H1 (cell line): ENCODE results near the gene CTBP2. TPM values are rescaled to one million over a fixed set of nuclear protein-coding genes. Genes with fewer than 3 reads are reported as not detected.

ENCODE experiments used
- CEBPB ChIP-seq: IDR thresholded peaks from 2 replicates; pipeline ENCODE4 v1.6.1; 2012; ENCODE audit warnings: low read depth, low read length
- KDM1A ChIP-seq: fragments of 200-600, 300-600 bp; sonication (generic); IDR thresholded peaks from 2 replicates; pipeline ENCODE4 v1.7.1; 2016; ENCODE audit warnings: mild to moderate bottlenecking, low read length, borderline replicate concordance
- RAD21 ChIP-seq, 2 experiments: IDR thresholded peaks in 1 of 2; conservative IDR thresholded peaks in 1 of 2; 2 replicates each; pipeline ENCODE4 v1.6.1; 2011; ENCODE audit warnings: low read depth in 2 of 2, low read length in 2 of 2, improper control_type of control experiment in 1 of 2, inconsistent platforms in 1 of 2, mild to moderate bottlenecking in 1 of 2, moderate library complexity in 1 of 2
- SAP30 ChIP-seq: fragments of 300-600 bp; sonication (generic); IDR thresholded peaks from 2 replicates; pipeline ENCODE4 v1.7.1; 2012; ENCODE audit warnings: low read length, moderate library complexity, mild to moderate bottlenecking, inconsistent platforms; ENCODE audit not compliant: insufficient read depth, insufficient replicate concordance
- SIRT6 ChIP-seq: IDR thresholded peaks from one replicate; pipeline ENCODE4 v1.7.1; 2012; ENCODE audit warnings: low read length, inconsistent platforms
- YY1 ChIP-seq: IDR thresholded peaks from 2 replicates; pipeline ENCODE4 v1.6.1; 2011; ENCODE audit warnings: low read depth, mild to moderate bottlenecking, low read length
- polyA plus RNA-seq, 7 experiments: library from polyadenylated mRNA; depleted of rRNA in 3 of 7; stranded (reverse) in 5 of 7; unstranded in 2 of 7; fragments of >200 nt in 5 of 7; fragments of 200-250 nt in 2 of 7; gene quantifications; 1 replicate in 5 of 7; 2 replicates in 1 of 7; 4 replicates in 1 of 7; pipeline versions ENCODE4 v1.2.1 to v1.2.3, GENCODE V29; 2011 to 2013; ENCODE audit warnings: missing spikeins in 2 of 7, mixed read lengths in 2 of 7
- total RNA-seq: library from RNA; stranded (reverse); fragmentation: NEBNext Ultra II Directional; extraction: Animal tissue kit (Norgen Biotek cat#: 25700); gene quantifications from 2 replicates; pipeline ENCODE4 v1.2.1, GENCODE V29; 2021
- TF ChIP-seq, protein P1 (sequence below): fragments of 300-600 bp; sonication (generic); IDR thresholded peaks from 2 replicates; pipeline ENCODE4 v1.7.1; 2012; ENCODE audit warnings: low read length, moderate library complexity, mild to moderate bottlenecking, inconsistent platforms; ENCODE audit not compliant: insufficient replicate concordance
- TF ChIP-seq, protein P2 (sequence below): IDR thresholded peaks from 2 replicates; pipeline ENCODE4 v1.6.1; 2012; ENCODE audit warnings: inconsistent platforms

The CTBP2 gene
- total and polyA plus RNA-seq, 2 of the 8 experiments (the other 6 are each of a cell fraction or from before 2014, with no cell fraction given), result 208 to 221 TPM

DNA sequence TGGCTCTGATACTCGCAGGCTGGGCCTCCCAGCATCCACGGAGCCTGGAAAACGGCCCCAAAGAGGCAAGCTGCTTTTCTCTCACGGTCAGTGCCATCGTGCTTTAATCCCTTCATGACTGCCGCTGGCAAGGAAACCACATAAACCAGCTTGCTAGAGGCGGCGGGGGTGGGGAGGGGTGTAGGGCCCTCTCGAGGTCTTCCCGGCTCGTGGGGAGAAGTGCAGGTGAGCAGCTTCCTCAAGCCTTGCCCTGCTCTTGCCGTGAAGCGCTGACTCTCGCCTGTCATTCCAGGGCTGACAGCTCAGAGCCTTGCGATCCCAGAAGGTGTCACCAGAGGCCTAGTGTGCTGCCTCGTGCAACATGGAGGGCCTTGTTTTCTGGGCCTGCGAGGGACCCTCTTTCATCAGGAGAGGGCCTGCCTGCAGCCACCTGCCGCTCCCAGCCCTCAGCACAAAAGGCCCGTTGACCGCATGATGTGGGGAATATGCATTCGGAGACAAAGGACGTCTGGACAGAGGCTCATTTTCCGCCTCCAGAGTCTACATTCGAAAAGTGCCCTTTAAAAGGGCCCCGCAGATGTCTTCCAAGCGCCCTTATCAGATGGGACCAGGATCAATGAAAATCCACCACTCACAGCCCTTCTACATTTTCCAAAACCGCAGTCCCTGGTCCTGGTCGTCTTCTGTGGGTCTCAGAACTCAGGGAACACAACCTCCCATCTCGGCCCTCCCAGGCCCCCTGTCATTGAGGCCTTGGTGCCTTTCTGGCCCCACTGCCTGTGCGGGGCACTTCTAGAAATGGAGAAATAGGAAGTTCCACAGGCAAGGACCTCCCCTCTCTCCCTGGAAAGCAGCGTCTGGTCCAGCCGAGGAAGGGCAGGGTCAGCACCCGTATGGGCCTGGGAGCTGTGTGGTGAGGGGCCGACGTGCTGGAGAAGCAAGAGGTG, 159.7 kb downstream of the CTBP2 start (continued):
- TF ChIP-seq, protein P1, sequence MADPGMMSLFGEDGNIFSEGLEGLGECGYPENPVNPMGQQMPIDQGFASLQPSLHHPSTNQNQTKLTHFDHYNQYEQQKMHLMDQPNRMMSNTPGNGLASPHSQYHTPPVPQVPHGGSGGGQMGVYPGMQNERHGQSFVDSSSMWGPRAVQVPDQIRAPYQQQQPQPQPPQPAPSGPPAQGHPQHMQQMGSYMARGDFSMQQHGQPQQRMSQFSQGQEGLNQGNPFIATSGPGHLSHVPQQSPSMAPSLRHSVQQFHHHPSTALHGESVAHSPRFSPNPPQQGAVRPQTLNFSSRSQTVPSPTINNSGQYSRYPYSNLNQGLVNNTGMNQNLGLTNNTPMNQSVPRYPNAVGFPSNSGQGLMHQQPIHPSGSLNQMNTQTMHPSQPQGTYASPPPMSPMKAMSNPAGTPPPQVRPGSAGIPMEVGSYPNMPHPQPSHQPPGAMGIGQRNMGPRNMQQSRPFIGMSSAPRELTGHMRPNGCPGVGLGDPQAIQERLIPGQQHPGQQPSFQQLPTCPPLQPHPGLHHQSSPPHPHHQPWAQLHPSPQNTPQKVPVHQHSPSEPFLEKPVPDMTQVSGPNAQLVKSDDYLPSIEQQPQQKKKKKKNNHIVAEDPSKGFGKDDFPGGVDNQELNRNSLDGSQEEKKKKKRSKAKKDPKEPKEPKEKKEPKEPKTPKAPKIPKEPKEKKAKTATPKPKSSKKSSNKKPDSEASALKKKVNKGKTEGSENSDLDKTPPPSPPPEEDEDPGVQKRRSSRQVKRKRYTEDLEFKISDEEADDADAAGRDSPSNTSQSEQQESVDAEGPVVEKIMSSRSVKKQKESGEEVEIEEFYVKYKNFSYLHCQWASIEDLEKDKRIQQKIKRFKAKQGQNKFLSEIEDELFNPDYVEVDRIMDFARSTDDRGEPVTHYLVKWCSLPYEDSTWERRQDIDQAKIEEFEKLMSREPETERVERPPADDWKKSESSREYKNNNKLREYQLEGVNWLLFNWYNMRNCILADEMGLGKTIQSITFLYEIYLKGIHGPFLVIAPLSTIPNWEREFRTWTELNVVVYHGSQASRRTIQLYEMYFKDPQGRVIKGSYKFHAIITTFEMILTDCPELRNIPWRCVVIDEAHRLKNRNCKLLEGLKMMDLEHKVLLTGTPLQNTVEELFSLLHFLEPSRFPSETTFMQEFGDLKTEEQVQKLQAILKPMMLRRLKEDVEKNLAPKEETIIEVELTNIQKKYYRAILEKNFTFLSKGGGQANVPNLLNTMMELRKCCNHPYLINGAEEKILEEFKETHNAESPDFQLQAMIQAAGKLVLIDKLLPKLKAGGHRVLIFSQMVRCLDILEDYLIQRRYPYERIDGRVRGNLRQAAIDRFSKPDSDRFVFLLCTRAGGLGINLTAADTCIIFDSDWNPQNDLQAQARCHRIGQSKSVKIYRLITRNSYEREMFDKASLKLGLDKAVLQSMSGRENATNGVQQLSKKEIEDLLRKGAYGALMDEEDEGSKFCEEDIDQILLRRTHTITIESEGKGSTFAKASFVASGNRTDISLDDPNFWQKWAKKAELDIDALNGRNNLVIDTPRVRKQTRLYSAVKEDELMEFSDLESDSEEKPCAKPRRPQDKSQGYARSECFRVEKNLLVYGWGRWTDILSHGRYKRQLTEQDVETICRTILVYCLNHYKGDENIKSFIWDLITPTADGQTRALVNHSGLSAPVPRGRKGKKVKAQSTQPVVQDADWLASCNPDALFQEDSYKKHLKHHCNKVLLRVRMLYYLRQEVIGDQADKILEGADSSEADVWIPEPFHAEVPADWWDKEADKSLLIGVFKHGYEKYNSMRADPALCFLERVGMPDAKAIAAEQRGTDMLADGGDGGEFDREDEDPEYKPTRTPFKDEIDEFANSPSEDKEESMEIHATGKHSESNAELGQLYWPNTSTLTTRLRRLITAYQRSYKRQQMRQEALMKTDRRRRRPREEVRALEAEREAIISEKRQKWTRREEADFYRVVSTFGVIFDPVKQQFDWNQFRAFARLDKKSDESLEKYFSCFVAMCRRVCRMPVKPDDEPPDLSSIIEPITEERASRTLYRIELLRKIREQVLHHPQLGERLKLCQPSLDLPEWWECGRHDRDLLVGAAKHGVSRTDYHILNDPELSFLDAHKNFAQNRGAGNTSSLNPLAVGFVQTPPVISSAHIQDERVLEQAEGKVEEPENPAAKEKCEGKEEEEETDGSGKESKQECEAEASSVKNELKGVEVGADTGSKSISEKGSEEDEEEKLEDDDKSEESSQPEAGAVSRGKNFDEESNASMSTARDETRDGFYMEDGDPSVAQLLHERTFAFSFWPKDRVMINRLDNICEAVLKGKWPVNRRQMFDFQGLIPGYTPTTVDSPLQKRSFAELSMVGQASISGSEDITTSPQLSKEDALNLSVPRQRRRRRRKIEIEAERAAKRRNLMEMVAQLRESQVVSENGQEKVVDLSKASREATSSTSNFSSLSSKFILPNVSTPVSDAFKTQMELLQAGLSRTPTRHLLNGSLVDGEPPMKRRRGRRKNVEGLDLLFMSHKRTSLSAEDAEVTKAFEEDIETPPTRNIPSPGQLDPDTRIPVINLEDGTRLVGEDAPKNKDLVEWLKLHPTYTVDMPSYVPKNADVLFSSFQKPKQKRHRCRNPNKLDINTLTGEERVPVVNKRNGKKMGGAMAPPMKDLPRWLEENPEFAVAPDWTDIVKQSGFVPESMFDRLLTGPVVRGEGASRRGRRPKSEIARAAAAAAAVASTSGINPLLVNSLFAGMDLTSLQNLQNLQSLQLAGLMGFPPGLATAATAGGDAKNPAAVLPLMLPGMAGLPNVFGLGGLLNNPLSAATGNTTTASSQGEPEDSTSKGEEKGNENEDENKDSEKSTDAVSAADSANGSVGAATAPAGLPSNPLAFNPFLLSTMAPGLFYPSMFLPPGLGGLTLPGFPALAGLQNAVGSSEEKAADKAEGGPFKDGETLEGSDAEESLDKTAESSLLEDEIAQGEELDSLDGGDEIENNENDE, result no peak
- no peak for TF ChIP-seq SIRT6
- TF ChIP-seq CEBPB, result no peak
- no peak for TF ChIP-seq YY1
- TF ChIP-seq, protein P2, sequence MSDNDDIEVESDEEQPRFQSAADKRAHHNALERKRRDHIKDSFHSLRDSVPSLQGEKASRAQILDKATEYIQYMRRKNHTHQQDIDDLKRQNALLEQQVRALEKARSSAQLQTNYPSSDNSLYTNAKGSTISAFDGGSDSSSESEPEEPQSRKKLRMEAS, result no peak
- peak; percentile 18 to 20; a peak in 2 of 4 replicates for TF ChIP-seq RAD21 (IDR thresholded peaks at IDR 0.05 in 1 of 2, conservative IDR thresholded peaks at IDR 0.05 in 1 of 2; ENCODE audit: low read depth in 2 of 2, low read length in 2 of 2)
- TF ChIP-seq SAP30, result no peak
- no peak for TF ChIP-seq KDM1A
